ENCODE results near the gene SIN3A. TPM values are rescaled to one million over a fixed set of nuclear protein-coding genes. Genes with fewer than 3 reads are reported as not detected.

SIN3A gene
- total and polyA plus RNA-seq, 2 of the 4 experiments (the other 2 are of a cell fraction), result 21.2 to 31.5 TPM

- CTCF ChIA-PET, result interaction anchor here (0.5 to 1.6 kb wide), 2 partner anchors 14 to 23 kb away, joined by 3 to 5 read pairs; no protein-coding TSS in a partner anchor
- H2BK5ac ChIP-seq (ENCODE audit: low read depth, low read length, poor library complexity, severe bottlenecking), result no peak overlapping the region
- H3K9me1 ChIP-seq (ENCODE audit: insufficient read depth, low read length), result peaks cover 20% of the 10 kb centered on the region
- no peak overlapping the region for H4K8ac ChIP-seq (ENCODE audit: low read depth in 2 of 2, low read length in 2 of 2)
- H2AFZ ChIP-seq (replicated peaks; ENCODE audit: low read length, poor library complexity), result no peak overlapping the region
- H3K14ac ChIP-seq (replicated peaks; ENCODE audit: low read depth, low read length), result no peak overlapping the region
- no peak overlapping the region for H2BK20ac ChIP-seq (ENCODE audit: low read depth, low read length)
- no peak overlapping the region for H3K4me3 ChIP-seq (ENCODE audit: insufficient read depth, low read depth, low read length)
- no peak overlapping the region for H2AK9ac ChIP-seq (replicated peaks; ENCODE audit: low read depth, low read length, poor library complexity)
- H4K20me1 ChIP-seq (ENCODE audit: insufficient read depth, low read length), result no peaks in the 10 kb centered on the region
- 0 out of 2 replicates have a peak, but pooled peaks cover 2% of the 10 kb centered on the region for H3K27me3 ChIP-seq (ENCODE audit: control insufficient read depth, insufficient read depth, low read length)
- in situ Hi-C loops (cut with MboI; ENCODE audit: low sequenced_read_pairs) (no loop called here), intact Hi-C loops (cut with micrococcal nuclease) (no loop called here), dilution Hi-C loops (cut with HindIII; ENCODE audit: low sequenced_read_pairs, unreplicated experiment) (no loop called here)
- 60% methylated on average over 1 of the region's 7 CpGs; no CpG with 5 or more reads in 1 of the 2 experiments for WGBS, 2 experiments (ENCODE audit: extremely low coverage in 2 of 2, insufficient read length in 1 of 2)
- H3K4me1 ChIP-seq (ENCODE audit: control insufficient read depth, insufficient read depth, low read length), result peaks cover 2% of the 10 kb centered on the region; the same call in 1 of the 2 replicates
- H3K18ac ChIP-seq (ENCODE audit: low read depth, low read length), result no peak overlapping the region
- POLR2A ChIA-PET (ENCODE audit: unreplicated experiment), result interaction anchor here (0.7 kb wide), 1 partner anchor 322 kb away, joined by 4 read pairs; no protein-coding TSS in a partner anchor
- H3K79me1 ChIP-seq (ENCODE audit: low read depth in 1 of 2, low read length in 2 of 2), result no peaks in the 10 kb centered on the region
- no peak overlapping the region for H2BK15ac ChIP-seq (ENCODE audit: low read depth, low read length)
- H3K9me3 ChIP-seq (ENCODE audit: control insufficient read depth, insufficient read depth, low read length), result no peaks in the 10 kb centered on the region
- H4K5ac ChIP-seq (ENCODE audit: low read depth, low read length), result no peak overlapping the region
- H3K27ac ChIP-seq (ENCODE audit: insufficient read depth, low read length), result no peak overlapping the region
- no TSS peak for BruUV-seq (replicated peaks)
- H3K4me2 ChIP-seq (ENCODE audit: low read depth, low read length), result no peak overlapping the region
- ATAC-seq (ENCODE audit: low read depth) (no peak), DNase-seq (no peak)
- no peak overlapping the region for H2AK5ac ChIP-seq (ENCODE audit: low read depth, low read length)
- no peak overlapping the region for H3K23ac ChIP-seq (ENCODE audit: low read depth, low read length)
- no peak overlapping the region for H3K4ac ChIP-seq (ENCODE audit: low read depth, low read length)
- no peak overlapping the region for H2BK120ac ChIP-seq (ENCODE audit: low read depth, low read length)
- peaks cover 28% of the 10 kb centered on the region for H3K36me3 ChIP-seq (ENCODE audit: control insufficient read depth, insufficient read depth, low read length)
- TF ChIP-seq, protein P1, sequence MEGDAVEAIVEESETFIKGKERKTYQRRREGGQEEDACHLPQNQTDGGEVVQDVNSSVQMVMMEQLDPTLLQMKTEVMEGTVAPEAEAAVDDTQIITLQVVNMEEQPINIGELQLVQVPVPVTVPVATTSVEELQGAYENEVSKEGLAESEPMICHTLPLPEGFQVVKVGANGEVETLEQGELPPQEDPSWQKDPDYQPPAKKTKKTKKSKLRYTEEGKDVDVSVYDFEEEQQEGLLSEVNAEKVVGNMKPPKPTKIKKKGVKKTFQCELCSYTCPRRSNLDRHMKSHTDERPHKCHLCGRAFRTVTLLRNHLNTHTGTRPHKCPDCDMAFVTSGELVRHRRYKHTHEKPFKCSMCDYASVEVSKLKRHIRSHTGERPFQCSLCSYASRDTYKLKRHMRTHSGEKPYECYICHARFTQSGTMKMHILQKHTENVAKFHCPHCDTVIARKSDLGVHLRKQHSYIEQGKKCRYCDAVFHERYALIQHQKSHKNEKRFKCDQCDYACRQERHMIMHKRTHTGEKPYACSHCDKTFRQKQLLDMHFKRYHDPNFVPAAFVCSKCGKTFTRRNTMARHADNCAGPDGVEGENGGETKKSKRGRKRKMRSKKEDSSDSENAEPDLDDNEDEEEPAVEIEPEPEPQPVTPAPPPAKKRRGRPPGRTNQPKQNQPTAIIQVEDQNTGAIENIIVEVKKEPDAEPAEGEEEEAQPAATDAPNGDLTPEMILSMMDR (conservative IDR thresholded peaks at IDR 0.05; ENCODE audit: low read depth, low read length), result no peak
- no peak for TF ChIP-seq SMC3 (IDR thresholded peaks at IDR 0.05; ENCODE audit: low read depth, low read length)
- no peak for TF ChIP-seq RAD21 (IDR thresholded peaks at IDR 0.05; ENCODE audit: low read length)
- TF ChIP-seq POLR2A (IDR thresholded peaks at IDR 0.05; ENCODE audit: low read depth, low read length), result no peak
- no peak for TF ChIP-seq MAFK (IDR thresholded peaks at IDR 0.05; ENCODE audit: low read depth, low read length)
- no peak for TF ChIP-seq CEBPB (IDR thresholded peaks at IDR 0.05; ENCODE audit: low read depth, low read length)
- no peak for TF ChIP-seq RFX5 (IDR thresholded peaks at IDR 0.05; ENCODE audit: low read depth, low read length)
- no peak for TF ChIP-seq BHLHE40 (IDR thresholded peaks at IDR 0.05; ENCODE audit: low read depth, low read length)
- no peak for TF ChIP-seq CHD1 (IDR thresholded peaks at IDR 0.05; ENCODE audit: low read depth, low read length)
- TF ChIP-seq RCOR1 (IDR thresholded peaks at IDR 0.05; ENCODE audit: insufficient replicate concordance, low read length), result no peak
- no peak for TF ChIP-seq MXI1 (IDR thresholded peaks at IDR 0.05; ENCODE audit: borderline replicate concordance, low read depth, low read length)
- TF ChIP-seq ELK1 (IDR thresholded peaks at IDR 0.05; ENCODE audit: borderline replicate concordance, low read depth, low read length), result no peak
- TF ChIP-seq MAZ (IDR thresholded peaks at IDR 0.05; ENCODE audit: borderline replicate concordance, low read depth, low read length), result no peak
- TF ChIP-seq USF2 (IDR thresholded peaks at IDR 0.05; ENCODE audit: low read depth, low read length), result no peak
- no peak for TF ChIP-seq NFE2L2 (IDR thresholded peaks at IDR 0.05; ENCODE audit: low read depth, low read length)
- no peak for TF ChIP-seq FOS (IDR thresholded peaks at IDR 0.05; ENCODE audit: low read depth, low read length)
- H3K9ac ChIP-seq (ENCODE audit: low read depth, low read length), result no peak overlapping the region
- H4K91ac ChIP-seq (ENCODE audit: insufficient read depth, low read depth, low read length), result no peak overlapping the region
- no peak overlapping the region for H3K56ac ChIP-seq (ENCODE audit: extremely low read depth, insufficient read depth, low read length)
Observed at GRCh38 chr15:75353604-75354003, 97.9 kb downstream of the SIN3A start.

Data from IMR-90 (cell line).